HG02943 (cell line): ENCODE results near the gene CPT1B.
"Not testable (repeated sequence)": the region's sequence is repeated elsewhere in the genome, so short reads cannot be mapped to it uniquely, and the experiment has no call there.

Experiments used
- ATAC-seq: cut with Tn5 transposase; IDR thresholded peaks from one replicate; pipeline ENCODE4 v1.9.1; 2021; ENCODE audit warnings: mild to moderate bottlenecking, low read depth, moderate library complexity; ENCODE audit not compliant: unreplicated experiment

Gene CPT1B

GRCh38 chr22:50548040-50548920 is 29.9 kb downstream of the CPT1B start:
- no peak for ATAC-seq

GRCh38 chr22:50547263-50547985 is 30.8 kb downstream of the CPT1B start:
- ATAC-seq: no peak

- no peak for ATAC-seq
These were observed 31.6 kb downstream of the CPT1B start for GRCh38 chr22:50546326-50547262.

- no peak for ATAC-seq
These were observed 32.5 kb downstream of the CPT1B start, which contains the start of gene KLHDC7B for GRCh38 chr22:50545522-50546325. TSS of gene KLHDC7B (plus strand) at chr22:50545899. CDS start at chr22:50546244, 345 bp downstream.

GRCh38 chr22:50544746-50545253 is 33.4 kb downstream of the CPT1B start:
- no peak for ATAC-seq

GRCh38 chr22:50544078-50544745 is 34.0 kb downstream of the CPT1B start:
- no peak for ATAC-seq

- no peak for ATAC-seq
These were observed 35.8 kb downstream of the CPT1B start for GRCh38 chr22:50542416-50542927.

GRCh38 chr22:50541667-50542026 is 36.6 kb downstream of the CPT1B start:
- not testable (repeated sequence) for ATAC-seq

- ATAC-seq: no peak
These were observed 37.8 kb downstream of the CPT1B start for GRCh38 chr22:50540381-50540780.

- ATAC-seq: no peak
These were observed 40.5 kb downstream of the CPT1B start for GRCh38 chr22:50537765-50538164.

GRCh38 chr22:50536226-50536625 is 42.0 kb downstream of the CPT1B start:
- no peak for ATAC-seq

- ATAC-seq: no peak
These were observed 43.1 kb downstream of the CPT1B start for GRCh38 chr22:50535113-50535512.

- ATAC-seq: not testable (repeated sequence)
These were observed 44.1 kb downstream of the CPT1B start for GRCh38 chr22:50533856-50534711.

GRCh38 chr22:50532824-50533796 is 45.1 kb downstream of the CPT1B start:
- ATAC-seq: no peak

GRCh38 chr22:50531962-50532674 is 46.1 kb downstream of the CPT1B start:
- ATAC-seq: no peak

GRCh38 chr22:50531546-50531961 is 46.7 kb downstream of the CPT1B start:
- no peak for ATAC-seq
